Endothelial cell (in vitro differentiated cells): ENCODE data around the gene BNIP5. TPM values are rescaled to one million over a fixed set of nuclear protein-coding genes. Genes with fewer than 3 reads are reported as not detected.

Experiments
- DNase-seq: peaks from one replicate; pipeline ENCODE4 v3.0.0; 2021; ENCODE audit warnings: low spot score
- H3K27ac Mint-ChIP-seq: one replicate; pipeline ENCODE4 v1.8.0; 2021; ENCODE audit warnings: mixed read lengths, inconsistent platforms; ENCODE audit not compliant: unreplicated experiment
- H3K27me3 Mint-ChIP-seq: one replicate; pipeline ENCODE4 v1.8.0; 2021; ENCODE audit warnings: mild to moderate bottlenecking, moderate library complexity, mixed read lengths, inconsistent platforms; ENCODE audit not compliant: unreplicated experiment
- H3K36me3 Mint-ChIP-seq: one replicate; pipeline ENCODE4 v1.8.0; 2021; ENCODE audit warnings: mild to moderate bottlenecking, low read depth, mixed read lengths, inconsistent platforms; ENCODE audit not compliant: unreplicated experiment
- H3K4me1 Mint-ChIP-seq: one replicate; pipeline ENCODE4 v1.8.0; 2021; ENCODE audit warnings: mild to moderate bottlenecking, mixed read lengths, inconsistent platforms; ENCODE audit not compliant: unreplicated experiment
- H3K4me3 Mint-ChIP-seq: one replicate; pipeline ENCODE4 v1.8.0; 2021; ENCODE audit warnings: mild to moderate bottlenecking, mixed read lengths, inconsistent platforms; ENCODE audit not compliant: unreplicated experiment
- H3K9me3 Mint-ChIP-seq: one replicate; pipeline ENCODE4 v1.8.0; 2021; ENCODE audit warnings: mixed read lengths, inconsistent platforms; ENCODE audit not compliant: unreplicated experiment
- CTCF ChIP-seq: fragments of 200-600 bp; sonication (generic); IDR thresholded peaks from one replicate; pipeline ENCODE4 v1.5.0; 2021; ENCODE audit warnings: antibody characterized with exemption; ENCODE audit not compliant: unreplicated experiment
- total RNA-seq: library from RNA; stranded (reverse); fragmentation: NEBNext Ultra II Directional; extraction: Animal tissue kit (Norgen Biotek cat#: 25700); gene quantifications from one replicate; pipeline ENCODE4 v1.2.1, GENCODE V29; 2021; ENCODE audit not compliant: unreplicated experiment

BNIP5 gene
- total RNA-seq, 1 donor from 2014 or later = not detected

GRCh38 chr6:36272234-36272633 is 64.5 kb downstream of the BNIP5 start:
- H3K27ac Mint-ChIP-seq = no peak overlapping the region
- TF ChIP-seq CTCF = no peak

GRCh38 chr6:36269834-36270705 is 66.6 kb downstream of the BNIP5 start, which contains the start of gene PNPLA1:
PNPLA1 (plus strand) TSS chr6:36270060; CDS start chr6:36270460, 400 bp downstream.
- TF ChIP-seq CTCF = no peak
- H3K4me1 Mint-ChIP-seq = peaks cover 4% of the 10 kb centered on the region
- peak within 1 kb of the TSS; percentile 1 for H3K4me3 Mint-ChIP-seq
- H3K27ac Mint-ChIP-seq = no peak within 1 kb of the TSS
- no peak for DNase-seq
- H3K36me3 Mint-ChIP-seq = peaks cover 8% of the 10 kb centered on the region
- no peaks in the 10 kb centered on the region for H3K9me3 Mint-ChIP-seq
- H3K27me3 Mint-ChIP-seq = peaks cover 8% of the 10 kb centered on the region

More at GRCh38 chr6:36272234-36272633, 64.5 kb downstream of the BNIP5 start:
- H3K9me3 Mint-ChIP-seq = no peaks in the 10 kb centered on the region
- peaks cover 8% of the 10 kb centered on the region for H3K36me3 Mint-ChIP-seq
- H3K4me3 Mint-ChIP-seq = no peak overlapping the region
- no peak for DNase-seq
- peaks cover 4% of the 10 kb centered on the region for H3K4me1 Mint-ChIP-seq
- peaks cover 10% of the 10 kb centered on the region for H3K27me3 Mint-ChIP-seq

GRCh38 chr6:36268478-36269275 is 68.0 kb downstream of the BNIP5 start:
- Mint-ChIP-seq H3K4me3 (peak overlapping the region; percentile 1), H3K36me3 (peaks cover 8% of the 10 kb centered on the region), H3K27me3 (peaks cover 8% of the 10 kb centered on the region), H3K4me1 (peaks cover 4% of the 10 kb centered on the region), H3K27ac (no peak overlapping the region), H3K9me3 (no peaks in the 10 kb centered on the region)
- no peak for DNase-seq
- TF ChIP-seq CTCF = no peak

- H3K36me3 Mint-ChIP-seq = peaks cover 8% of the 10 kb centered on the region
- peaks cover 8% of the 10 kb centered on the region for H3K27me3 Mint-ChIP-seq
- H3K9me3 Mint-ChIP-seq = no peaks in the 10 kb centered on the region
- H3K4me1 Mint-ChIP-seq = peaks cover 4% of the 10 kb centered on the region
- no peak for DNase-seq
- H3K4me3 Mint-ChIP-seq = peak overlapping the region; percentile 16
- no peak for TF ChIP-seq CTCF
- H3K27ac Mint-ChIP-seq = peak overlapping the region; percentile 52
Observed at GRCh38 chr6:36267731-36268477, 68.8 kb downstream of the BNIP5 start.
